Inflammatory macrophage treated with lipopolysaccharide for 4 hours (primary cell): ENCODE results near the gene RCAN2.

Source experiments
- DNase-seq: peaks from one replicate; pipeline ENCODE4 v3.0.0-alpha.2; 2020

RCAN2 gene

GRCh38 chr6:46329568-46329967, 161.7 kb downstream of the RCAN2 start:
- DNase-seq = no peak

- DNase-seq = no peak
Measured at GRCh38 chr6:46327779-46328178, 163.5 kb downstream of the RCAN2 start.

GRCh38 chr6:46325561-46326530, 165.4 kb downstream of the RCAN2 start:
- no peak for DNase-seq

GRCh38 chr6:46324706-46325105, 166.5 kb downstream of the RCAN2 start:
- DNase-seq = no peak

- no peak for DNase-seq
Measured at GRCh38 chr6:46323966-46324622, 167.2 kb downstream of the RCAN2 start.

GRCh38 chr6:46323312-46323965, 167.8 kb downstream of the RCAN2 start:
- DNase-seq = no peak

- no peak for DNase-seq
Measured at GRCh38 chr6:46320505-46320904, 170.7 kb downstream of the RCAN2 start.

- DNase-seq = peak; percentile 1
Measured at GRCh38 chr6:46315589-46315988, 175.7 kb downstream of the RCAN2 start.

- no peak for DNase-seq
Measured at GRCh38 chr6:46312654-46313053, 178.6 kb downstream of the RCAN2 start.

- no peak for DNase-seq
Measured at GRCh38 chr6:46310196-46310595, 181.1 kb downstream of the RCAN2 start.

GRCh38 chr6:46306431-46306830, 184.8 kb downstream of the RCAN2 start:
- DNase-seq = no peak

GRCh38 chr6:46305833-46306232, 185.4 kb downstream of the RCAN2 start:
- no peak for DNase-seq

- no peak for DNase-seq
Measured at GRCh38 chr6:46305236-46305635, 186.0 kb downstream of the RCAN2 start.

GRCh38 chr6:46302816-46303215, 188.4 kb downstream of the RCAN2 start:
- no peak for DNase-seq

- DNase-seq = no peak
Measured at GRCh38 chr6:46302176-46302575, 189.1 kb downstream of the RCAN2 start.

- no peak for DNase-seq
Measured at GRCh38 chr6:46299253-46299652, 192.0 kb downstream of the RCAN2 start.

GRCh38 chr6:46296586-46296985, 194.7 kb downstream of the RCAN2 start:
- no peak for DNase-seq

- no peak for DNase-seq
Measured at GRCh38 chr6:46293641-46294316, 197.5 kb downstream of the RCAN2 start.

GRCh38 chr6:46291880-46292279, 199.4 kb downstream of the RCAN2 start:
- no peak for DNase-seq

GRCh38 chr6:46291275-46291633, 200.0 kb downstream of the RCAN2 start:
- no peak for DNase-seq

GRCh38 chr6:46290421-46291274, 200.6 kb downstream of the RCAN2 start:
- DNase-seq = no peak

- no peak for DNase-seq
Measured at GRCh38 chr6:46289898-46290297, 201.4 kb downstream of the RCAN2 start.
